NCI-H82 (cell line): ENCODE results near the gene BLM.
A peak's percentile ranks its signal among the peaks of the same experiment; 100 is the strongest.

ENCODE experiments used
- DNase-seq: peaks from one replicate; lab custom pipeline; 2025; lab: John Stamatoyannopoulos, UW

BLM gene

GRCh38 chr15:90851114-90851513 is 134.0 kb downstream of the BLM start:
- DNase-seq: no peak

DNA sequence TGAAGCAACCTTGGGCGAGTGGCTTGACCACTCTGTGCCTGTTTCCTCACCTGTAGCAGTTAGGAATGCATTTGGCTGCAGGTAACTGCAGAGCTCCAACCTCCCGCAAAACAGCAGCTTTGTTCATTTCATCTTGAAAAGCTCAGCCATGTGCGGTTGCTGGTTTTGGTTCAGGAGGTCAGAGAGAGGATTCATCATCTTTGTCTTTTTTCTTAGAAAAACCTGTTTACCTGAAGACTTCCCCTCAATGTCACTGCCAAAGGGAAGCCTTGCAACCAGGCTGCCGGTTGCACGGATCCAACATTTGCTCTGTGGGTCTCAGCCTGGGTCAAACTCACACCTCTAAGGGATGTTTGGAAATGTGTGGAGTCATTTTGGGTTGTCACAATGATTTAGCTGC is 134.8 kb downstream of the BLM start:
- DNase-seq: no peak

DNA sequence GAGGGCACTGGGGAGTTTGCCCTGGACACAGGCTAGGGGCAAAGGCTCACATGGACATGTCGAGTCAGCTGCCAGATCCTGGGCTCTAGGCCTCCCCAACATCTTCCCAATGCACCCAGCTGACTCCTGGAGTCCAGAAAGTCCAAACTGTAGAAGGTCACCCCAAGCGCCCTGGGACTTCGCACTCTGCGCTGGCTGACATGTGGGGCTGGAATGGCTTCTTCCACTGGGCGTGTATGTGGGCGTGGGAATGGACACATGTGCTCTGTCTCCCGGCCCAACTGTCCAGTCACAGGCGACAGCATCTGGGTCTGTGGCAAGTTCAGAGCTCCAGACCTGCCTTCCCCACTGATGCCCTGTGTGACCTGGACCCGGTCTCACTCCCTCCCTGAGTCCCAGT is 138.0 kb downstream of the BLM start:
- DNase-seq: no peak

DNA sequence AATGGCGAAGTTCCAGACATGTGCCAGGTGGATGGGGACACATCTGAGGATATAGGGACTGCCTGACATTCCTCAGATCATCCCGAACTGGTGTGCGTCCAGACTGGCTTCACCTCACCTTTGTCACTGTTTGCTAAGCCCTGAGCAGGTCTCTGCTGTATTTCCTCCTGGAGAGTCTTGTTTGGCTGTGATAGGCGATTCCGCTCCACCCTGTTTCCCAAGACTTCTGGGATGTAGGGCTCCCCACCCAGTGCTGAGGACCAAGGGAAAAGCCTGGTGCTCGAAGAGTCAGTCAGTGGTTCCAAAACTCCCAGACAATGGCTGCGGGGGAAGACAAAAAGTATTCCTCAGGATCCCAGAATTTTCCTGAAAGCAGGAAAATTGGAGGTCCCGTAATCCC is 140.2 kb downstream of the BLM start:
- no peak for DNase-seq

- no peak for DNase-seq
These were observed 140.8 kb downstream of the BLM start for GRCh38 chr15:90857883-90858443.

DNA sequence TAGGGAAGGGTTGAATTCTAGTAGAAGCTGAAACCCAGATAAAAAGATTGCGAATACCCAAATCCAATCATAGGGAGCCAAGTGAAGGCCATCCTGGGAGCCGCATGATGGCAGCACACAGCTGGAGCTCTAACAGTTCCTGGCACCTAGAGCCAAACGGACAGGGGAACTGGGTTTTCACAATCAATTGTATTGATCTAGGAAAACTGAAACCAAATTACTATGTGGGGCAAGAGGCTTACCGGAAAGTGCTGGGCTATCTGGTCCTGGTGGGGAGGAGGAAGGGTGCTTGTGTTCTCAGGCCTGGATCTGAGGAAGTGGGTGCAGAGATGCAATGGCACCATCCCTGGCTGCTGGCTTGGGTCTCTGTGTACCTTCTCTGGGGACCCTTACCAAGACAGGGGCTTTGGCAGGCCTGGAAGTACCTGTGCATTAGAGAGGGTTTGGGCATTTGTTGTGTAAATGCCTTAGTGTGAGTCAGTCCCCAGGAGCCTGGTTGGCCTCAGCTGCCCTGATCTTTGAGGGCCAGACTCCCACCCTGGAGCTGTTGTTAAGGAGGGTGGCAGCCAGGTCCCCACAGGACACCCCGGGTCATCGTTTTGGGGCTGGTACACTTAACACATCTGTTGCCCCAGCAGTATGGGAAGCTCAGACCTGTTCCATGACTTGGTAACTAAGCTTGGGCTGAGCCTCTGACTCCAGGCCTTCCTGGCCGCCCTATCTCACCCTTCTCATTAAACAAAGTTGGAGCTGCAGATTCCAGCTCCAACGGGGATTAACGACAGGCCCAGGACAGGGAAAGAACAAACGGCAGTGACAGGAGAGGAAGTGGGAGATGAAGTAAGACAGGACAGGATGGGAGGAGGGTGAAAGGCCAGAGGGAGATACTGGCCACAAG is 142.3 kb downstream of the BLM start:
- no peak for DNase-seq

- DNase-seq: no peak
These were observed 143.3 kb downstream of the BLM start for GRCh38 chr15:90860450-90860849.

GRCh38 chr15:90860942-90861675 is 144.0 kb downstream of the BLM start:
- DNase-seq: no peak

DNA sequence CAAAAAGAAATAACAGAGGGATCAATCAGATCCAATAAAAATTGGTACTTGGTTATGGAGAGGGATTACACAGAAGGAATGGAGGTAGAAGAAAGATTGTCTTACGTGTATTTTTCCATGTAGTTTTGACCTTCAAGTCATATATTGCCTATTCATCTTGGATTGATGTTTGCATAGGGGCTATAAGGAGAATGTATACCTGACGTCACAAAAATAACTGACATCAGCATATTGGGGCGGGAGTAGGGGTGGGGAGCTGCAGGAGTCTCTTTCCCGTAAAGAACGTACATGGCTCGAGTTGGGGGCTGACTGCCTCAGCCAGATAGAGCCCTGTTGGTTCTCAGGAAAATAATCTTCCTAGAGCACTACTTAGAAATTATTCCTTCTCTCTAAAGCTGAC is 145.3 kb downstream of the BLM start:
- DNase-seq: no peak

DNA sequence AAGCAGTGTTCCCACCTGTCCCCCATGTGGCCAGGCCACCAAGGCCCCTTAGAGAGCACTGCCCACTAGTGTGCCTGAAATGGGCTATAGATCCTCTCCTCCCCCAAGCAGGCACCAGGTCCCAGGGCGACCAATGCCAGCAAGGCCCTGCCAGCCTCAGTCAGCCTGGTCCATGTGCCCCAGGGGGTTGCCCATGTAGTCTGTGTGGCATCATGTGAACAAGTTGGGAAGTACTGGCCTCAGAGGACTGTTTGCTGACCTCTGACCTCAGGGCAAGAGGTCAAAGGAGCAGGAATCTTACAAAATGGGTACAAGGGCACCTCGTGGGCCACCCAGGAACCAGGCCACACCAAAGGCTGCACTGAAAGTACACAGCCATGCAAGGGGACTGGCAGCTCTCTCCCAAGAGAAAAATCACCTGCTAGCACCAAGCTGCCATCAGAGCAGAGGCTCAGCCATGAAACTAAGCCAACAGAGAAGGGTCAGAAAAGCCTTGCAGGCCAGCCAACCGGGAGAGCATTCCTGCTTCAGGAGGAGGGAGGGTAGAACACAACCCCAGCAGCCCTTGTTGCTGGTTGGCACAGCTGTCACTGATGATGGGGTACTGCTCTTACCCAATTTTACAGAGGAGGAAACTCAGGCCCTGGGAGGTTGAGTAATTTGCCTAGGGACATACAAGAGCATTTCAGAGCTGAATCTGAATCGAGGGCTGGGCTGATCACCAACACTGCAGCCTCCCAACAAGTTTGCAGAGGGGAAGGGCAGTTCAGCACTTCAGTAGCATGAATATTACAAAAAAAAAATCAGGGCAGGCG is 146.0 kb downstream of the BLM start:
- no peak for DNase-seq

GRCh38 chr15:90863987-90864386 is 146.8 kb downstream of the BLM start:
- DNase-seq: no peak

DNA sequence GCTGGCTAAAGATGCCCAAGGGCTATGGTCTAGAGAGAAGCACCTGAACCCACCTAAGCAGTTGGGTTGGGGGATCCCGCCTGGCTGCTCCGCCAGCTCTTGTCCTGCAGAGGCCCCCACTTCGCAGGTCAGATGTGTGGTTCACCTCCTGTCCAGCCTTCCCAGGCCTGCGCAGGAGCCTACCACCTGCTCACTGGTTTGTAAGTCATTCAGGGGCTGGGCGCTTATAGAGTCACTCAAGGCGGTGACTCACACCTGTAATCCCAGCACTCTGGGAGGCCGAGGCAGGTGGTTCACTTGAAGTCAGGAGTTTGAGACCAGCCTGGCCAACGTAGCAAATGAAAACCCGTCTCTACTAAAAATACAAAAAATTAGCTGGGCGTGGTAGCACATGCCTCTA is 147.4 kb downstream of the BLM start:
- DNase-seq: peak; percentile 48

DNA sequence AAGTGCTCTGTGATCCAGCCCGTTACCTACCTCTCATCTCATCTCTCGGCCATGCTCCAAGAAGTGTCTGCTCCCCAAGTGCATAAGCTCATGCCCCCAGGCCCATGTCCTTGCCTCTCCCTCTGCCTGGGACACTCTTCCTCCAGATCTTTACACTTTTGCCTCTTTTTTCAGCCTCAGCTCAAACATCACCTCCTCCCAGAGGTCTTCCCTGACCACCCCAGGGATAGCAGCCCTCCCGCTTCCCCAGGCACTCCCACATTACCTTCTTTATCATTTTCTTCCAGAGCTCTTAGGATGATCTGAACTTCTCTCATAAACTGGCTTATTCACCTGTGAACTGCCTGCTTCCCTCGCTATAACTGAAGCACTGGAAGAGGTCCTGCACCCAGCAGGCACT is 148.6 kb downstream of the BLM start:
- DNase-seq: no peak
